Activated naive CD4-positive, alpha-beta T cell treated with anti-CD3 and anti-CD28 coated beads for 36 hours (primary cell): Measurements from ENCODE around the gene AGBL3. TPM values are rescaled to one million over a fixed set of nuclear protein-coding genes. Genes with fewer than 3 reads are reported as not detected.
"Not testable (repeated sequence)": the region's sequence is repeated elsewhere in the genome, so short reads cannot be mapped to it uniquely, and the experiment has no call there.

Experiments used
- CTCF ChIA-PET: fragments of 350-600 bp; sonication (Branson Sonifier 250); formaldehyde crosslinking; loops from one replicate; lab custom pipeline; 2021; ENCODE audit warnings: antibody characterized with exemption; lab: Charles Lee
- DNase-seq: peaks from one replicate; pipeline ENCODE4 v3.0.0-alpha.2; 2020
- H3K27ac Mint-ChIP-seq: one replicate; pipeline ENCODE4 v1.8.0; 2021; ENCODE audit warnings: mild to moderate bottlenecking, mixed read lengths
- H3K27me3 Mint-ChIP-seq: one replicate; pipeline ENCODE4 v1.8.0; 2021; ENCODE audit warnings: low read depth, mixed read lengths
- H3K36me3 Mint-ChIP-seq: one replicate; pipeline ENCODE4 v1.8.0; 2021; ENCODE audit warnings: low read depth, mixed read lengths
- H3K4me1 Mint-ChIP-seq: one replicate; pipeline ENCODE4 v1.8.0; 2021; ENCODE audit warnings: low read depth, mixed read lengths
- H3K4me3 Mint-ChIP-seq: one replicate; pipeline ENCODE4 v1.8.0; 2021; ENCODE audit warnings: mild to moderate bottlenecking, moderate library complexity, mixed read lengths
- H3K9me3 Mint-ChIP-seq: one replicate; pipeline ENCODE4 v1.8.0; 2021; ENCODE audit warnings: mixed read lengths
- intact Hi-C: fragments of 100-400 bp; cut with micrococcal nuclease; formaldehyde crosslinking; loops from one replicate; pipeline ENCODE4 v1.15.1; 2023
- total RNA-seq, 2 experiments: library from RNA; stranded (reverse); gene quantifications; one replicate each; pipeline ENCODE4 v1.2.3, GENCODE V29; 2021

Gene AGBL3
- total RNA-seq, 2 experiments from 2014 or later: 2.6 to 3.6 TPM

DNA sequence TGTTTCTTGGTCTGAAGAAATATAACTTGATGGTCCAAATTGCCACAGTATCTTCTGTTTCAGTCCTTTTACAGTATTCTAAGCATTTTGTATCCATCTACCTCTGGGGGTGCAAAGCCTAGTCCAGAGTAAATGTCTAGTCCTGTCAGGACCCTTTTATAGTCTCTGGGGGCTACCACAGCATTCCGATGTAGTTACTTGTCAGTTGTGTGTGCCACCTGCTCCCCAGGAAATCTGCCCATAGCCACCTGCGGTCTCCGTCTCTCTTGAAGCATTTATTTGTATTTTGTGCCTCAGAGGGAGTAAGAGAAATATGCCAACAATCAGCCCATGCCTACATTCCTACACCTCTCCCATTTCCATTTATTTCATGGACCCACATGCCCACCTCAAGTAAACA, 12.8 kb downstream of the AGBL3 start:
- no peak for DNase-seq
- no peak overlapping the region for H3K4me3 Mint-ChIP-seq
- H3K4me1 Mint-ChIP-seq: peaks cover 25% of the 10 kb centered on the region
- intact Hi-C loops: loop anchor here (10.0 kb wide), 1 partner anchor 666 kb away; the partner anchor contains the start of gene STMP1
- H3K27ac Mint-ChIP-seq: no peak overlapping the region
- peaks cover 20% of the 10 kb centered on the region for H3K36me3 Mint-ChIP-seq
- H3K27me3 Mint-ChIP-seq: no peaks in the 10 kb centered on the region
- peaks cover 2% of the 10 kb centered on the region for H3K9me3 Mint-ChIP-seq
- CTCF ChIA-PET: no interaction called here

DNA sequence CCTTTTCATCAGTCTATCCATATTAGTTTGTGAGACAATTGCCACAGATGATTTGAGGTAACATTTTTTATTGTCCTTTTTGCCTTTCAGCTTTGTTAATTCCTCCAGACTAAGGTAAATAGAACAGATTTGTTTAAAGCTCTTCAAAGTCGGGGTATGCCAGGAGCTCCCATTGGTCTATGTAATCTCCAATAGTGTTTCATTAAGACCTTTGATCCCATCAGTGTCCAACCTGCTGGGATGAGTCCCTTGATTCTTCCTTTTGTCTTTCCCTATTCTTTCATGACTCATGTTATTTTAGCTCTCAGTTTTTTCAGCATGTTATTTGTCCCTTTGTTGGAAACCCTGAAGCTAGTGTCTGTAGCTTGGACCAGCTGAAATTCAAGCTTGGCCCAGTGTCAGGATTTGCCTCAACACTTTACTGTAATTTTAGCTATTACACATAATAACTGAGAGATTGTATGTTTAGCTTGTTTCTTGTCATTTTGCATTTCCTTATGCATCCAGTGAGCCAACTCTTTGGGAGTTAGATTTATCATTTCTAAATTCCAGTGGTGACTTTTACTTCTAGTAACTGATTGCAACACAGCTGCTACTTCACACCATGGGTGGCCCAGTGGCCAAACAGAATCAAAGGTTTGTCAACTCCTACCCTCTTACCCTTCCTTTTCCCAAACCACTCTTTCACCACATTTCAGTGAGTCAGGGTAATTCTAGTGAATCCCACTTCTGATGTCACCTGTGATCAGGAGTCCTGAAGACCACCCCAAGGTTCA, 15.3 kb downstream of the AGBL3 start:
- H3K9me3 Mint-ChIP-seq: peaks cover 2% of the 10 kb centered on the region
- CTCF ChIA-PET: interaction anchor here (0.8 kb wide), 1 partner anchor 14 kb away, joined by 3 read pairs; no protein-coding TSS in a partner anchor
- peaks cover 11% of the 10 kb centered on the region for H3K36me3 Mint-ChIP-seq
- H3K4me1 Mint-ChIP-seq: peaks cover 3% of the 10 kb centered on the region
- intact Hi-C loops: no loop called here
- H3K4me3 Mint-ChIP-seq: no peak overlapping the region
- DNase-seq: no peak
- H3K27me3 Mint-ChIP-seq: no peaks in the 10 kb centered on the region
- no peak overlapping the region for H3K27ac Mint-ChIP-seq

DNA sequence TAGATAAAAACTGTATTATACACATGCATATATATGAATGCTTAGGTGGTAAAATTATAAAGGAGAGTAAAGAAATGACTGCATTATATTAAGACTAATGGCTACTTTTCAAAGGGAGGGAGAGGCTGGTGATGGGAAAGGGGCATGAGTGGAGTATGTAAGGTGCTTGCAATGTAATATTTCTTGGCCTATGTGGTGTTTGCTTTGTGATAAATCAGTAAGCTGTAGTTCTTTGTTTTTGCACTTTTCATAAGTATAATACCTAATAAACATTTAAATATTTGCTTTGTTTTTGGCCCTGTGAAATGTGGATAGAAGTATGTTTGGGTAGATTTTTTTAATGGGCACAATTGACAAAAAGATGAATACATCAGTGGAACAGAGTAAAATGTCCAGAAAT, 25.9 kb downstream of the AGBL3 start:
- Mint-ChIP-seq H3K4me1 (no peaks in the 10 kb centered on the region), H3K27me3 (no peaks in the 10 kb centered on the region), H3K9me3 (peaks cover 1% of the 10 kb centered on the region), H3K4me3 (no peak overlapping the region), H3K27ac (no peak overlapping the region), H3K36me3 (no peaks in the 10 kb centered on the region)
- CTCF ChIA-PET: no interaction called here
- intact Hi-C loops: no loop called here
- DNase-seq: no peak

DNA sequence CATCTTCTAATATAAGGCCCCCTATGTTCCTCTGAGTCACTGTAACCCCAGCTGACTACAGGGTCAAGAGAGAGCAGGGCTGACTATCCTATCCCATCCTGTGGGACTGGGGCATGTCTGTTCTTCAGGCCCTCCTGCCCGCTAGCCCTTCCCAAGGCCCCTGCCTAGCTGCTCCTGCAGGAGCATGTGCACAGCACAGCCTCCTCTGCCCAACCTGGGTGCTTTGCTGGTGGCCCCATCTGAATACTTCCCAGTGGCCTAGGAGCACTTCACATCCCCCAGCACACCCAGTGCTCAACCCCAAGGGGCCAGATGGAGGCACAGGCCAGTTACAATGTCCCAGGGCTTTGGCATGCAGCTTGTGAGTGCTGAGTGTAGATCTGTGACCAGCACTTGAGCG, 37.3 kb downstream of the AGBL3 start:
- CTCF ChIA-PET: no interaction called here
- peaks cover 13% of the 10 kb centered on the region for H3K9me3 Mint-ChIP-seq
- intact Hi-C loops: no loop called here
- DNase-seq: no peak
- H3K4me1 Mint-ChIP-seq: no peaks in the 10 kb centered on the region
- no peaks in the 10 kb centered on the region for H3K27me3 Mint-ChIP-seq
- H3K27ac Mint-ChIP-seq: no peak overlapping the region
- no peak overlapping the region for H3K4me3 Mint-ChIP-seq
- peaks cover 2% of the 10 kb centered on the region for H3K36me3 Mint-ChIP-seq

DNA sequence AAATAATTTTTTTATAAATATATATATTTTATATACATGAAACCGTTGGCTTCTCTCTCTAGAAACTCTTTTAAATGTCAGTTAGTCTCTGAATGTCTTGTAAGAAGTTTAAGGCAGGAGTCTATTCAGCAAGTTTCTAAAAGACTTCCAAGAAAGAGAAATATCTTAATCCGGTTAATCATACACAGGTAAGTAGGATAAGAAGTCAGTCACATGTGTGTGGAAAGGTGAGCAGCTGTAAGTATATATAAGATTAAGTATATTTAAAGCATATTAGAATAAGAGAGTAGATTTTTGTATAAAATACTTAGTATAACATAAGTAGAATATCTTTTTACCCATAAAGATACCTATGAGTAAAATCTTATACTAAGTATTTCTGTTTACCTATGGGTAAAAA, 48.9 kb downstream of the AGBL3 start:
- Mint-ChIP-seq H3K36me3 (no peaks in the 10 kb centered on the region), H3K27me3 (no peaks in the 10 kb centered on the region), H3K4me3 (no peak overlapping the region), H3K27ac (no peak overlapping the region), H3K9me3 (no peaks in the 10 kb centered on the region), H3K4me1 (no peaks in the 10 kb centered on the region)
- CTCF ChIA-PET: no interaction called here
- intact Hi-C loops: no loop called here
- no peak for DNase-seq

DNA sequence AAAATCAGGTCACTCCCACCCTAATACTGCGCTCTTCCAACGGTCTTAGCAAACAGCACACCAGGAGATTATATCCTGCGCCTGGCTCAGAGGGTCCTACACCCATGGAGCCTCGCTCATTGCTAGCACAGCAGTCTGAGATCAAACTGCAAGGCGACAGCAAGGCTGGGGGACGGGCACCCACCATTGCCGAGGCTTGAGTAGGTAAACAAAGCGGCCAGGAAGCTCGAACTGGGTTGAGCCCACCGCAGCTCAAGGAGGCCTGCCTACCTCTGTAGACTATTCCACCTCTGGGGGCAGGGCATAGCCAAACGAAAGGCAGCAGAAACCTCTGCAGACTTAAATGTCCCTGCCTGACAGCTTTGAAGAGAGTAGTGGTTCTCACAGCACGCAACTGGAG, 80.7 kb downstream of the AGBL3 start:
- H3K27me3 Mint-ChIP-seq, DNase-seq, intact Hi-C loops, H3K4me3 Mint-ChIP-seq, CTCF ChIA-PET, H3K36me3 Mint-ChIP-seq, H3K9me3 Mint-ChIP-seq, H3K27ac Mint-ChIP-seq, H3K4me1 Mint-ChIP-seq: not testable (repeated sequence)

DNA sequence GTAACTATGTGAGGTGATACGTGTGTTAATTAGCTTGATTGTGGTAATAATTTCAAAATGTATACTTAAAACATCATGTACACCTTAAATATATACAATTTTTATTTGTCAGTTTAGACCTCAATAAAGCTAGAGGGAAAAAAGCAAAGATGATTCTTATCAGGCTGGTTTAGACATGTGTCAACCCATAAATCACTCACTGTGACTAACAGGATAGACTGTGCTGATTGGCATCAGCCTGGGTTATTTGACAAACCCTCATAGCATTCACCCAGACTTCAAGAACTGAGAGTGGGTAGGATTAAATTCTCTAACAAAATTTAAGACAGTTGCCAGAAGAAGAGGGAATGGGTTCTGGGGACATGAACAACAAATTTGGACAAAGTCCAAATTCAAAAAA, 87.8 kb downstream of the AGBL3 start:
- Mint-ChIP-seq H3K4me1 (no peaks in the 10 kb centered on the region), H3K9me3 (peaks cover 2% of the 10 kb centered on the region), H3K27me3 (no peaks in the 10 kb centered on the region), H3K36me3 (no peaks in the 10 kb centered on the region), H3K27ac (no peak overlapping the region), H3K4me3 (no peak overlapping the region)
- CTCF ChIA-PET: no interaction called here
- DNase-seq: no peak
- intact Hi-C loops: no loop called here

DNA sequence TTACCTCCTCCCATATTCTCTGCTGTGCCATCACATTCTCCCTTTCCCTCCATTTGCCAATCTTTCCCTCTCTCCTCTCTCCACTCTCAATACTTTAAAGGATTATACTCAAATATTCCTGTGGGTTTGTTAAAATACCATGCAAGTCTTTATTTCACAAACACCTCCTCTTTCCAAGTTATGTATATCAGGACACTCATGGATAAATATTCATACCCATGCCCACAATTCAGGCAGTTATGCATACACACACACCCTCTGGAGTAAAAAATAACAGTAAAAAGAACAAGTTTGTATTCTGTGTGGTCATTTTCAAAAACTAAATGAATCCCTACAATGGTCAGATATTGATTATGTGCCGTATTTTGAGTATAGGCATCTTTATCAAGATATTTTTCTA, 88.2 kb downstream of the AGBL3 start:
- CTCF ChIA-PET: no interaction called here
- Mint-ChIP-seq H3K27ac (no peak overlapping the region), H3K4me1 (no peaks in the 10 kb centered on the region), H3K36me3 (no peaks in the 10 kb centered on the region), H3K4me3 (no peak overlapping the region), H3K9me3 (peaks cover 2% of the 10 kb centered on the region), H3K27me3 (no peaks in the 10 kb centered on the region)
- intact Hi-C loops: no loop called here
- no peak for DNase-seq

DNA sequence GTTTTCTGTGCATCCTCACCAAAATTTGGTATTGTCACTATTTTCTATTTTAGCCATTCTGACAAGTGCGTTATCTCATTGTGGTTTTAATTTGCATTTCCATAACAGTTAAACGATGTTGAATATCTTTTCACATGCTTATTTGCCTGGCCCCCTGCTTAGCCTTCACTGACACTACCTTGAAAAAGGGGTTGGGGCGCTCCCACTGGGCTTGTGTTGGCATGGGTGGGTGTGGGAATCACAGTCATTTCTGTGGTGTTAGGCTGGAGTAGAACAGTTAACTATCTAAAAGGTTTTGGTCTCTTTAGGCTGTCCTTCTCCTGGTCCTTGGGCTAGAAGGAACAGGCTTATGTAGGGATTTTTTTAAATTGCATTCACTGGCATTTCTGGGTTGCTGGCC, 89.4 kb downstream of the AGBL3 start:
- CTCF ChIA-PET: interaction anchor here (0.5 kb wide), 1 partner anchor 1221 kb away, joined by 5 read pairs; no protein-coding TSS in a partner anchor
- no peaks in the 10 kb centered on the region for H3K36me3 Mint-ChIP-seq
- H3K27ac Mint-ChIP-seq: no peak overlapping the region
- intact Hi-C loops: no loop called here
- peaks cover 2% of the 10 kb centered on the region for H3K9me3 Mint-ChIP-seq
- no peaks in the 10 kb centered on the region for H3K27me3 Mint-ChIP-seq
- H3K4me1 Mint-ChIP-seq: no peaks in the 10 kb centered on the region
- H3K4me3 Mint-ChIP-seq: no peak overlapping the region
- DNase-seq: no peak

DNA sequence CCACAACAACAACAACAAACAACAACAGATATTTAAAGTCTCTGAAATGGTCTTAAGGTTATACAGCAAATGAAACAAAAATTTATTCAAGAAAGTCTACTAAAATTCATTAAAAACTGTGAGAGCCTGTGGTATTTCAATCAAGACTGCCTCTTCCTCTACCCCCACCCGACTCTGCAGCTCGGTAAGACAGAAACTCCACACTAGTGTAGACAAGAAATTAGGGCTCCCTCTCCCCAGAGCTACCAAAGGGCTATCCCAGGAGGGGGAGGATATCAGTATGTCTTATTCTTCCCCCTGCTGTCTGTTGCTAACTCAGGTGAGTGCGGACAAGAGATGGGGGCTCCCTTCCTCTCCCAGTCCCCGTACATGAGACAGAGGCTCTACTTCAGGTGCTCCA, 90.6 kb downstream of the AGBL3 start:
- H3K4me1 Mint-ChIP-seq: no peaks in the 10 kb centered on the region
- H3K27me3 Mint-ChIP-seq: no peaks in the 10 kb centered on the region
- intact Hi-C loops: no loop called here
- CTCF ChIA-PET: no interaction called here
- no peaks in the 10 kb centered on the region for H3K9me3 Mint-ChIP-seq
- DNase-seq: no peak
- no peak overlapping the region for H3K27ac Mint-ChIP-seq
- H3K4me3 Mint-ChIP-seq: no peak overlapping the region
- no peaks in the 10 kb centered on the region for H3K36me3 Mint-ChIP-seq

DNA sequence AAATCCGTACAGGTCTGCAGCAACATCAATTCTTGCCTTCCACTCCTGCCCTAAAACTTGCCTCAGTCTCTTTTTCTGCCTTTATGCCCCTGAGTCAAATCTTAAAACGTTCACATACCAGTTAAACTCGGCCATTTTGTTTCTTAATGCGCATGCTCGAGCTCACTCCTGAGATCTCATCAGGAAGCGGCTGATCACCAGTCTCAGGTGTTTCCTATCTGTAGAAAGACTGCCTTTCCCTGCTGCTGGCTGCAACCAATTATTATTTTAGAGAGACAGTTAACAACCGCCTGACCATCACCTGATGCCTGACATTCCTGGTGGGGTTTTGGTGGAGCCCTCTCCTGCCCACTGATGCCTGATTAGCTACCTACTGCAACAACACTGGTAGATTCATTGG, 91.3 kb downstream of the AGBL3 start:
- no peak overlapping the region for H3K4me3 Mint-ChIP-seq
- no peaks in the 10 kb centered on the region for H3K36me3 Mint-ChIP-seq
- H3K9me3 Mint-ChIP-seq: no peaks in the 10 kb centered on the region
- CTCF ChIA-PET: no interaction called here
- DNase-seq: no peak
- H3K4me1 Mint-ChIP-seq: no peaks in the 10 kb centered on the region
- H3K27ac Mint-ChIP-seq: no peak overlapping the region
- intact Hi-C loops: no loop called here
- H3K27me3 Mint-ChIP-seq: no peaks in the 10 kb centered on the region

DNA sequence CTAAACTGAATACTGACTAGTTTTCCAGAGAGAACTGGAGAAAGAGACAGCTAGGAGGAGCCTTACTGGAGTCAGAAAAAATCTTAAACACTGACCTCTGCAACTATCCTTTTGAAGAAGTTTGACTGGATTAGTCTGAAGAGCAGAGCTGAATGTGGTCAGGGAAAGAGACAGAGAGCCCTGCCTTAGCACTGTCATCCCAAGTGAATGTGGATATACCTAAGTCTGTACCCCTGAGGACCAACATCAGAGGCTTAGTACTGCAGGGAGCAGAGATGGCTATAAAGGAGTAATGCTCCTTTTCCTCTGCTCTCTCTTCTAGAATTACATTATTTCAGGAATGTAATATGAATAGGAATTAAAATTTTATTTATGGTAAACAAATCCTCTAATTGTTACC, 91.7 kb downstream of the AGBL3 start:
- Mint-ChIP-seq H3K27ac (no peak overlapping the region), H3K4me3 (no peak overlapping the region), H3K9me3 (no peaks in the 10 kb centered on the region), H3K27me3 (no peaks in the 10 kb centered on the region), H3K4me1 (no peaks in the 10 kb centered on the region), H3K36me3 (no peaks in the 10 kb centered on the region)
- CTCF ChIA-PET: no interaction called here
- DNase-seq: no peak
- intact Hi-C loops: no loop called here

DNA sequence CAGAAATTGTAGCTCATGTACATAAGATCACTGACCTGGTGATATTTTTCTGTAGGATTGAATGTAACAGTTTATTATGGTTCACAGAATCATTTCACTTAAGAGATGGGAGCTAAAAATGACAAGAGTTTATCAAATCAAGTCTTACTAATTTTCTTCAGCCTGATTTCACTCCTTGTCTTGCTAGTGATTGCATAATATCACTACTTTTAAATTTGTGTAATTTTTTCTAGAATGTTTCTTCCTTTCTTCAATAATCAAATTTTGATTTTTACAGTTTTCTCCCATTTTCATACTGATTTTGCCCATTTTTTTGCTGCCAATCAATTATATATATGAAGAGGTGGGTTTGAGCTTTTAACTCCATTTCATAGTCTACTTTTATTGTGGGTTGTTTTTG, 92.8 kb downstream of the AGBL3 start:
- Mint-ChIP-seq H3K4me3 (no peak overlapping the region), H3K27ac (no peak overlapping the region)

More for the DNA sequence above, 92.8 kb downstream of the AGBL3 start:
- no peaks in the 10 kb centered on the region for H3K36me3 Mint-ChIP-seq
- no peaks in the 10 kb centered on the region for H3K4me1 Mint-ChIP-seq
- no peak for DNase-seq
- CTCF ChIA-PET: no interaction called here
- intact Hi-C loops: no loop called here
- no peaks in the 10 kb centered on the region for H3K9me3 Mint-ChIP-seq
- H3K27me3 Mint-ChIP-seq: no peaks in the 10 kb centered on the region
